H1 (cell line): ENCODE data around the gene TOP2A.

Experiments
- RFX5 ChIP-seq: IDR thresholded peaks from 2 replicates; pipeline ENCODE4 v1.6.1; 2011; ENCODE audit warnings: low read depth, low read length, improper control_type of control experiment, borderline replicate concordance
- SP4 ChIP-seq: IDR thresholded peaks from 2 replicates; pipeline ENCODE4 v1.6.1; 2012; ENCODE audit warnings: low read length, inconsistent platforms

GRCh38 chr17:40382251-40382650 lies 35.4 kb downstream of the TOP2A start:
- no peak for TF ChIP-seq SP4
- TF ChIP-seq RFX5, result no peak
